Large intestine (tissue), 3 donors: ENCODE data around the gene C6orf136. TPM values are rescaled to one million over a fixed set of nuclear protein-coding genes. Genes with fewer than 3 reads are reported as not detected.

Source experiments
- DNase-seq, 2 donors: peaks; one replicate each; pipeline versions ENCODE4 v3.0.0 to v3.0.0-alpha.2; 2013
- H3K27ac ChIP-seq: one replicate; pipeline ENCODE4 v1.5.1; 2013; ENCODE audit warnings: low read length
- H3K27me3 ChIP-seq: 2 replicates; pipeline ENCODE4 v1.6.1; 2013; ENCODE audit warnings: low read length; ENCODE audit not compliant: control insufficient read depth, insufficient read depth
- H3K36me3 ChIP-seq: 2 replicates; pipeline ENCODE4 v1.6.1; 2013; ENCODE audit warnings: low read length; ENCODE audit not compliant: control insufficient read depth, insufficient read depth
- H3K4me1 ChIP-seq: one replicate; pipeline ENCODE4 v1.6.1; 2013; ENCODE audit warnings: low read length; ENCODE audit not compliant: control insufficient read depth, insufficient read depth
- H3K4me3 ChIP-seq: one replicate; pipeline ENCODE4 v1.5.1; 2013; ENCODE audit warnings: low read length
- H3K9me3 ChIP-seq: one replicate; pipeline ENCODE4 v1.6.1; 2013; ENCODE audit warnings: mild to moderate bottlenecking, low read depth, low read length, moderate library complexity; ENCODE audit not compliant: control insufficient read depth
- WGBS: methylation state at CpG from one replicate; pipeline ENCODE4 v1.1.5; 2013; ENCODE audit warnings: low lambda C conversion rate; ENCODE audit not compliant: insufficient coverage; 5-methylcytosine and 5-hydroxymethylcytosine counted together
- polyA plus RNA-seq: library from polyadenylated mRNA; unstranded; fragments of 120-200 nt; gene quantifications from one replicate; pipeline ENCODE4 v1.2.1, GENCODE V29; 2013

Gene C6orf136
- polyA plus RNA-seq, 1 donor = 34.7 TPM

DNA sequence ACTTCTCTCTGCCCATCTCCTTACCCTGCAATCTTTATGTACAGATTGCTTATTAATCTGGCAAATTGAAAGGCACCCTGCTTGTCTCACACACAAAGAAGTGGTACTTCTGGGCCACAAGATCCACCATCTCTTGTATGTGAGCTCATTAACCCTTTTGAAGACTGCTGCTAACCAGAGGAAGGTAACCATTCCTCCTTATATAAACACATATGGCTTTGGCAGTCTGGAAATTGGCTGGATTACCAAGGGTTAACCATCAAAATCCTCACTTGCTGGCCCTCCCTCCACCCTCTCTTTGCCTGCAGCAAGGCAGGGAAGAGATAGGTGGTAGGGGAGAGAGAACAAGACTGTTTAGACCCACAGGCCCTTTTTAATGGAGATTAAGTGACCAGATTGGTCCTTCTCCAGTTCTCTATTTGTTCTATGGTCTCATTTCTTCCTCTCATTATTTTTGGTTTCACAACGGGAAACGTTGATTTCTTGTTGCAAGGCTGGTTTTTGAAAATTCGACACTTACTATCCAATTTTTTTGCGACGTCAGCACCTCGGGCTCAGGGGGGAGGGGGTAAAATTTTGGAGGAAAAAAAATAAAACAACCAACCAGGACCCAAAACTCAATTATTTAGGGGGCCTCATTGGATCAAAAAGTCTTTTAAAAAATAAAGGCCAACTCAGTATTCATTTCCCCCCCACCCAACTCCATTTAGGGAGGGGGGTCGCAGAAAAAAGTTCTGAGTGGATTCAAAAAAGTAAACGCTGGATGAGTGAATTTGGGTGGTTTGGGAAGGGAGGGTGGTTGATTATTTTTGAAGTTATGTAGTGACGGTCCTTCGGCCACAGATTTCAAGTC lies 30.7 kb upstream of the C6orf136 start:
- Histone ChIP-seq H3K36me3 (peaks cover 28% of the 10 kb centered on the region), H3K27me3 (no peaks in the 10 kb centered on the region), H3K4me3 (peak overlapping the region; percentile 71), H3K9me3 (no peaks in the 10 kb centered on the region), H3K27ac (peak overlapping the region; percentile 99), H3K4me1 (peaks cover 21% of the 10 kb centered on the region)
- 0% methylated on average over 1 of the region's 10 CpGs for WGBS
- DNase-seq = peak; percentile 46 to 64

GRCh38 chr6:30616811-30617564 lies 29.9 kb upstream of the C6orf136 start, which contains the start of gene PPP1R10:
TSS of gene PPP1R10 (minus strand) at chr6:30617243. CDS start at chr6:30609944, 7,299 bp downstream.
- H3K9me3 ChIP-seq = no peaks in the 10 kb centered on the region

DNA sequence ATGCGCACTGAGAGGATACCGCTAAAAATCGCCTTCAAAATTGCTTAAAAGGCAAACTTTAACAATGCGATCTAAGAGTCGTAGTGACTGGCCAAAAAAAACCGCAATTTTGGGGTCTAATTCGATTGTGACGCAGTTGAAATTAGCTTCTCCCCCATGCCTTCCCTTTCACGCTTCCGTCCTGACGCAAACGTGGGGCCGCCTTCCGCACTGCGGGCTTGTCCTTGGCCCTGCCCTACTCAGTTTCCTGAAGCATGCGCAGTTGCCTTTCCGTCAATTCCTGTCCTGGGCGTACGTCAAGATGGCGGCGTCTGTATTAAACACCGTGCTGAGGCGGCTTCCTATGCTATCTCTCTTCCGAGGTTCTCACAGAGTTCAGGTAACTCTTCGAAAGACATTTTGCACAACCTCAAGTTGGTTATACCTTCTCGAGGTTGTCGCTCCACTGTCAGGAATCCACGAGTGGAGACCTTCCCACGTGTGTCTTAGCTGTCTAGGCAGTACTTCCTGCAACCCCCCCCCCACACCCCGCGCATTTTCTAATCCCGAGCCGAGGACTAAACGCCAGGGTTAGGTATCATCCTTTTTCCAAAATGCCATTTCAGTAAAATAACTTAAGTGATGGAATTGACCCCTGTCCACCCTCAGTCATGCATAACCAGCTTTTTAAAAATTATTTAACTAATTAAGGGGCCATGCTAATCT lies 29.2 kb upstream of the C6orf136 start, which contains the start of gene MRPS18B:
Gene MRPS18B (plus strand): TSS at position 276 of the 705 bp plus-strand sequence. CDS start 26 bp downstream, at position 302.
- peak within 1 kb of the TSS; percentile 71 for H3K4me3 ChIP-seq
- peaks cover 21% of the 10 kb centered on the region for H3K4me1 ChIP-seq
- peak; percentile 99 for DNase-seq
- H3K27me3 ChIP-seq = no peaks in the 10 kb centered on the region
- H3K9me3 ChIP-seq = no peaks in the 10 kb centered on the region
- peak within 1 kb of the TSS; percentile 99 for H3K27ac ChIP-seq
- peaks cover 37% of the 10 kb centered on the region for H3K36me3 ChIP-seq
- WGBS = 0% methylated on average over 1 of the region's 34 CpGs

More at GRCh38 chr6:30616811-30617564, 29.9 kb upstream of the C6orf136 start, which contains the start of gene PPP1R10:
- peaks cover 21% of the 10 kb centered on the region for H3K4me1 ChIP-seq
- H3K27ac ChIP-seq = peak within 1 kb of the TSS; percentile 99
- no CpG with 5 or more reads among the region's 40 CpGs for WGBS
- H3K36me3 ChIP-seq = peaks cover 32% of the 10 kb centered on the region
- no peaks in the 10 kb centered on the region for H3K27me3 ChIP-seq
- peak; percentile 100 for DNase-seq
- H3K4me3 ChIP-seq = peak within 1 kb of the TSS; percentile 71

GRCh38 chr6:30618270-30618797 lies 28.6 kb upstream of the C6orf136 start:
- WGBS = no CpG with 5 or more reads among the region's 8 CpGs
- peak; percentile 47 to 73 for DNase-seq
- Histone ChIP-seq H3K4me1 (peaks cover 19% of the 10 kb centered on the region), H3K27me3 (no peaks in the 10 kb centered on the region), H3K4me3 (peak overlapping the region; percentile 68), H3K9me3 (no peaks in the 10 kb centered on the region), H3K27ac (peak overlapping the region; percentile 88), H3K36me3 (peaks cover 39% of the 10 kb centered on the region)

DNA sequence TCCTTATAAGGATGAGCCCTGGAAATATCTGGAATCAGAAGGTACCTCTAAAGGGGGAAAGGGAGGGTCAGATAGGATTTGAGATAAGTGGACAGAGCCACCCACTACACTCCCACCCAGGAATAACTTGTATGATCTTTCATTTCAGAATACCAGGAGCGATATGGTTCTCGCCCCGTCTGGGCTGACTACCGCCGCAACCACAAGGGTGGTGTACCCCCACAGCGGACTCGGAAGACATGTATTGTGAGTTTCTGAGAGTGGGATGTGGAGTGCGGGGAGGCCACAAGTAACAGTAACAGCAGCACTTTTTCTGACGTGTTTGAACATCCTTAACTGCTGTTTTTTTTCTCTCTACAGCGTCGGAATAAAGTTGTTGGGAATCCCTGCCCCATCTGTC lies 27.4 kb upstream of the C6orf136 start:
- Histone ChIP-seq H3K9me3 (no peaks in the 10 kb centered on the region), H3K4me1 (peaks cover 8% of the 10 kb centered on the region), H3K4me3 (no peak overlapping the region), H3K27ac (no peak overlapping the region), H3K36me3 (peaks cover 50% of the 10 kb centered on the region), H3K27me3 (no peaks in the 10 kb centered on the region)
- DNase-seq = no peak
- no CpG with 5 or more reads among the region's 11 CpGs for WGBS

DNA sequence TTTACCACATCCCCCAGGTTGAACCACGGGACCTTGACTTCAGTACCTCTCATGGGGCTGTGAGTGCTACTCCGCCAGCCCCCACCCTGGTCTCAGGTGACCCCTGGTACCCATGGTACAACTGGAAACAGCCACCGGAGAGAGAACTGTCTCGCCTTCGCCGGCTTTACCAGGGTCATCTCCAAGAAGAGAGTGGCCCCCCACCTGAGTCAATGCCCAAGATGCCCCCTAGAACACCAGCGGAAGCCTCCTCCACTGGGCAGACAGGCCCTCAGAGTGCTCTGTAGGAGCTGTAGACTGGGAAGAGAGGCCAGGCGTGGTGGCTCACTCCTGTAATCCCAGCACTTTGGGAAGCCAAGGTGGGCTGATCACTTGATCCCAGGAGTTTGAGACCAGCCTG lies 21.4 kb upstream of the C6orf136 start:
- Histone ChIP-seq H3K4me1 (peaks cover 7% of the 10 kb centered on the region), H3K27ac (no peak overlapping the region), H3K36me3 (peaks cover 68% of the 10 kb centered on the region), H3K9me3 (no peaks in the 10 kb centered on the region), H3K27me3 (no peaks in the 10 kb centered on the region), H3K4me3 (no peak overlapping the region)
- DNase-seq = no peak
- WGBS = no CpG with 5 or more reads among the region's 8 CpGs

DNA sequence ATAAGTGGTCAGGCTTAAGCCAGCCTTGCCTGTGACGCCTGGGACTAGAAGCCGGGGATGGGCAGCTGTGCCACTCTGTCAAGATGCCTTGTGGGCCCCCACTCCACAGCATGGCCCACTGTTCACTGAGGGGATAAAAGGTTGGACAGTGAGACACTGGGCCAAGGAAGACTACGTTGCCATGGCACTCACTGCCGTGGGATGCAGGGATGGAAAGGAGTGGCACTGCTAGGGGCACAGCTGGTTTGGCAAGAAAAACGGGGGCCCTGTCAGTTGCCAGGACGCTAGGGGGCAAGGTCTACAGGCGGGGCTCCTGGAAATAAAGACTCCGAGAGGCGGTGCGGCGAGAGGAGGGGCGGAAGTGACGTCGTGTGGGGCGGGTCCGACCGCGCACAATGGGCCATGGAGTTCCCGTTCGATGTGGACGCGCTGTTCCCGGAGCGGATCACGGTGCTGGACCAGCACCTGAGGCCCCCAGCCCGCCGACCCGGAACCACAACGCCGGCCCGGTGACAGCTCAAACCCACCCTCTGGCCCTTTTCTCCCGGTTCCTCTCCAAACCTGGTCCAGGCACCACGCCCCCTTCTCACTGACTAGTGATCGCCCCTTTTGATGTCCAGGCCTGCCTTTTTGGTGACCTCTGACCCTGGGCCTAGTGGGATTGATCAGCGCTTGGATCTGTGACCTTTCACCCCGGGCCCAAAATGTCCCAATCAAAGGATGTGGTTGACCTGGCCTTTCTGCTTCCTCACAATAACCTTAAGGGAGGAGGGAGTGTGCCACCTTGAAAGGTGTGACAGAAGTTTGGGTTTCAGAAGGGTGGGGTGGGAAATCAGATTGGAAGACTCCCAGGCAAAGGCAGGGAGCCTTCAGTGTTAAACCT lies 20.2 kb upstream of the C6orf136 start, which contains the start of gene ATAT1:
Gene ATAT1 (plus strand): TSS at position 391 of the 883 bp plus-strand sequence.
- WGBS = no CpG with 5 or more reads among the region's 36 CpGs
- peak; percentile 94 to 96 for DNase-seq
- Histone ChIP-seq H3K4me3 (peak within 1 kb of the TSS; percentile 71), H3K4me1 (peaks cover 7% of the 10 kb centered on the region), H3K27me3 (no peaks in the 10 kb centered on the region), H3K27ac (peak within 1 kb of the TSS; percentile 96), H3K36me3 (peaks cover 69% of the 10 kb centered on the region), H3K9me3 (no peaks in the 10 kb centered on the region)

DNA sequence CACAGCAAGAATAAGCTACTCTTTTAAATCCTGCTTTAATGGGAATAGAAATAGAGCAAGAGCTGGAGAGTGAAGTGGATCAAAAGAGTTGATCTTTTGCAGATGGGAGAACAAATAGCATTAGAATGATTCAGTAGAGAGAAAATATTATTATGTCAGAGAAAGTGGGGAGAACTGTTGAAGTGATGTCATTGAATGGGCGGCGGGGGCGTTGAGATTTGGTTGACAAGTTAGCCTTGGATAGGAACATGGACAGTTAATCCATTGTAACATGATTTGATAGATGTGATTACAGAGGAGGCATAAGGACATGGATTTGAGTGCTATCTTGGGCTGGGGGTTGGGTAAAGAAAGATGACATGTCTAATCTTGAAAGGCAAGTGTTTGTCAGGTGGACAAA lies 11.1 kb upstream of the C6orf136 start:
- peaks cover 45% of the 10 kb centered on the region for H3K36me3 ChIP-seq
- no peaks in the 10 kb centered on the region for H3K9me3 ChIP-seq
- no peak overlapping the region for H3K4me3 ChIP-seq
- no peaks in the 10 kb centered on the region for H3K27me3 ChIP-seq
- WGBS = no CpG with 5 or more reads among the region's 3 CpGs
- H3K4me1 ChIP-seq = peaks cover 3% of the 10 kb centered on the region
- H3K27ac ChIP-seq = no peak overlapping the region
- DNase-seq = peak in 1 of 2 donors; percentile 48

- H3K4me1 ChIP-seq = peaks cover 5% of the 10 kb centered on the region
- DNase-seq = no peak
- H3K9me3 ChIP-seq = no peaks in the 10 kb centered on the region
- no peak overlapping the region for H3K27ac ChIP-seq
- H3K4me3 ChIP-seq = no peak overlapping the region
- no CpG with 5 or more reads among the region's 10 CpGs for WGBS
- no peaks in the 10 kb centered on the region for H3K27me3 ChIP-seq
- H3K36me3 ChIP-seq = peaks cover 59% of the 10 kb centered on the region
Measured at GRCh38 chr6:30640481-30640880, 6.5 kb upstream of the C6orf136 start.
